GM21619 (cell line): Measurements from ENCODE around the gene PCDHA4.

ENCODE experiments used
- ATAC-seq: cut with Tn5 transposase; IDR thresholded peaks from one replicate; pipeline ENCODE4 v1.9.1; 2021; ENCODE audit not compliant: unreplicated experiment

The PCDHA4 gene

DNA sequence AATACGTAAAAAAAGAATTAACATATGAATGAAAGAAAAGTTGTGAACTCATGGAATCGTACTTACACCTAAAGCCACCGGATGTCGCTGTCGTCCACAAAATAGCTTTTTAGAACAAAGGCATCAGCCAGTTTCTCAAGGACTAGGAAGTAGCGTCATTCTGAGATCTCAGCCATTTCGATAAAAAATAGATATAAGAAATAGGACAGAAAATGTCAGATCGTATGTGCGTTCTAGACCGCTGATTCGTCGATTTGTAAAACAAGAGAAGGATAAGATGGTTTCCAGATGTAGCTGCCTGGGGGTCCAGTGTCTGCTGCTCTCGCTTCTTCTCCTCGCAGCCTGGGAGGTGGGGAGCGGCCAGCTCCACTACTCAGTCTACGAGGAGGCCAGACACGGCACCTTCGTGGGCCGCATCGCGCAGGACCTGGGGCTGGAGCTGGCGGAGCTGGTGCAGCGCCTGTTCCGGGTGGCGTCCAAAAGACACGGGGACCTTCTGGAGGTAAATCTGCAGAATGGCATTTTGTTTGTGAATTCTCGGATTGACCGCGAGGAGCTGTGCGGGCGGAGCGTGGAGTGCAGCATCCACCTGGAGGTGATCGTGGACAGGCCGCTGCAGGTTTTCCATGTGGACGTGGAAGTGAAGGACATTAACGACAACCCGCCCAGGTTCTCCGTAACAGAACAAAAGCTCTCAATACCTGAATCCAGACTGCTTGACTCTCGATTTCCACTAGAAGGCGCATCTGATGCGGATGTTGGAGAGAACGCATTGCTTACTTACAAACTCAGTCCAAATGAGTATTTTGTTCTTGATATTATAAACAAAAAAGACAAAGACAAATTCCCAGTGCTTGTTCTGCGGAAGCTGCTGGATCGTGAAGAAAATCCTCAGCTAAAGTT lies 49.2 kb downstream of the PCDHA4 start, which contains the start of gene PCDHA10:
PCDHA10 (plus strand) TSS at position 126 of the 903 bp plus-strand sequence; CDS start at position 278, 152 bp downstream.
- ATAC-seq: no peak

- no peak for ATAC-seq
Measured at GRCh38 chr5:140857177-140857986, 50.5 kb downstream of the PCDHA4 start.

GRCh38 chr5:140857987-140858240 lies 51.0 kb downstream of the PCDHA4 start:
- no peak for ATAC-seq

GRCh38 chr5:140862441-140863295 lies 55.8 kb downstream of the PCDHA4 start:
- ATAC-seq: no peak
